H9 (cell line): ENCODE data around the gene SSX2IP. TPM values are rescaled to one million over a fixed set of nuclear protein-coding genes. Genes with fewer than 3 reads are reported as not detected.

Experiments
- DNase-seq: peaks from one replicate; pipeline ENCODE4 v3.0.0-alpha.2; 2017
- H2AFZ ChIP-seq: one replicate; pipeline ENCODE4 v1.6.1; 2013; ENCODE audit warnings: mild to moderate bottlenecking, low read length, control low read depth, moderate library complexity
- H2AK5ac ChIP-seq: 2 replicates; pipeline ENCODE4 v1.6.1; 2013; ENCODE audit warnings: low read length, control low read depth, mixed read lengths; ENCODE audit not compliant: insufficient read length
- H2BK120ac ChIP-seq: one replicate; pipeline ENCODE4 v1.6.1; 2013; ENCODE audit warnings: low read depth, mild to moderate bottlenecking, low read length, control low read depth, inconsistent platforms; ENCODE audit not compliant: poor library complexity, severe bottlenecking
- H2BK12ac ChIP-seq: 2 replicates; pipeline ENCODE4 v1.6.1; 2013; ENCODE audit warnings: low read length, control low read depth, mixed read lengths, low read depth; ENCODE audit not compliant: insufficient read length
- H2BK15ac ChIP-seq: 2 replicates; pipeline ENCODE4 v1.6.1; 2013; ENCODE audit warnings: low read depth, low read length, control low read depth
- H2BK20ac ChIP-seq: one replicate; pipeline ENCODE4 v1.6.1; 2013; ENCODE audit warnings: low read depth, mild to moderate bottlenecking, low read length, control low read depth, inconsistent platforms; ENCODE audit not compliant: poor library complexity, severe bottlenecking
- H2BK5ac ChIP-seq: 2 replicates; pipeline ENCODE4 v1.6.1; 2013; ENCODE audit warnings: low read length, control low read depth, mixed read lengths; ENCODE audit not compliant: insufficient read length
- H3K14ac ChIP-seq: 2 replicates; pipeline ENCODE4 v1.6.1; 2013; ENCODE audit warnings: low read length, control low read depth; ENCODE audit not compliant: insufficient read depth
- H3K18ac ChIP-seq: 2 replicates; pipeline ENCODE4 v1.6.1; 2013; ENCODE audit warnings: low read depth, mild to moderate bottlenecking, mixed read lengths, low read length, control low read depth; ENCODE audit not compliant: insufficient read length
- H3K23ac ChIP-seq: 2 replicates; pipeline ENCODE4 v1.6.1; 2013; ENCODE audit warnings: low read length, control low read depth, mixed read lengths, low read depth; ENCODE audit not compliant: insufficient read length
- H3K23me2 ChIP-seq: 2 replicates; pipeline ENCODE4 v1.6.1; 2013; ENCODE audit warnings: low read depth, mild to moderate bottlenecking, mixed read lengths, low read length, control low read depth; ENCODE audit not compliant: insufficient read length, poor library complexity, severe bottlenecking
- H3K27ac ChIP-seq: 2 replicates; pipeline ENCODE4 v1.5.1; 2013; ENCODE audit warnings: low read length, control low read depth, mixed read lengths, low read depth; ENCODE audit not compliant: insufficient read length
- H3K27me3 ChIP-seq: 2 replicates; pipeline ENCODE4 v1.6.1; 2013; ENCODE audit warnings: low read length, control low read depth, inconsistent platforms; ENCODE audit not compliant: insufficient read depth
- H3K4ac ChIP-seq: 2 replicates; pipeline ENCODE4 v1.6.1; 2013; ENCODE audit warnings: low read depth, mild to moderate bottlenecking, control low read depth, inconsistent platforms, low read length, moderate library complexity
- H3K4me1 ChIP-seq: 2 replicates; pipeline ENCODE4 v1.6.1; 2013; ENCODE audit warnings: low read length, control low read depth, inconsistent platforms; ENCODE audit not compliant: insufficient read depth
- H3K4me2 ChIP-seq: 2 replicates; pipeline ENCODE4 v1.6.1; 2013; ENCODE audit warnings: low read length, control low read depth, mixed read lengths; ENCODE audit not compliant: insufficient read length, insufficient read depth
- H3K56ac ChIP-seq: 2 replicates; pipeline ENCODE4 v1.6.1; 2013; ENCODE audit warnings: low read depth, mild to moderate bottlenecking, mixed read lengths, low read length, control low read depth; ENCODE audit not compliant: insufficient read length
- H3K79me1 ChIP-seq: 2 replicates; pipeline ENCODE4 v1.6.1; 2013; ENCODE audit warnings: low read depth, mild to moderate bottlenecking, moderate library complexity, low read length, control low read depth, inconsistent platforms; ENCODE audit not compliant: insufficient read depth, poor library complexity, severe bottlenecking
- H3K79me2 ChIP-seq: 2 replicates; pipeline ENCODE4 v1.6.1; 2013; ENCODE audit warnings: low read length, control low read depth, inconsistent platforms; ENCODE audit not compliant: insufficient read depth
- H3K9ac ChIP-seq: 2 replicates; pipeline ENCODE4 v1.6.1; 2013; ENCODE audit warnings: low read length, control low read depth, mixed read lengths; ENCODE audit not compliant: insufficient read length; ENCODE audit errors: extremely low read depth
- H3K9me3 ChIP-seq: one replicate; pipeline ENCODE4 v1.6.1; 2013; ENCODE audit warnings: low read depth, low read length, inconsistent platforms; ENCODE audit not compliant: control insufficient read depth
- H3T11ph ChIP-seq: one replicate; pipeline ENCODE4 v1.6.1; 2013; ENCODE audit warnings: mild to moderate bottlenecking, low read length, control low read depth, inconsistent platforms
- H4K20me1 ChIP-seq: one replicate; pipeline ENCODE4 v1.6.1; 2013; ENCODE audit not compliant: control insufficient read depth, insufficient read length, insufficient read depth
- H4K5ac ChIP-seq: 2 replicates; pipeline ENCODE4 v1.6.1; 2013; ENCODE audit warnings: low read depth, mild to moderate bottlenecking, mixed read lengths, low read length, control low read depth; ENCODE audit not compliant: insufficient read length
- H4K8ac ChIP-seq: replicated peaks from 2 replicates; pipeline ENCODE4 v1.6.1; 2013; ENCODE audit warnings: low read length, control low read depth, mixed read lengths, low read depth; ENCODE audit not compliant: insufficient read length
- H4K91ac ChIP-seq: 2 replicates; pipeline ENCODE4 v1.6.1; 2013; ENCODE audit warnings: low read depth, mild to moderate bottlenecking, moderate library complexity, mixed read lengths, low read length, control low read depth; ENCODE audit not compliant: insufficient read length
- H3K27ac Mint-ChIP-seq, 3 experiments: 2 replicates in 2 of 3; 3 replicates in 1 of 3; pipeline ENCODE4 v1.8.0; 2020 to 2021; ENCODE audit warnings: mixed read lengths in 3 of 3, mild to moderate bottlenecking in 1 of 3, moderate library complexity in 1 of 3
- H3K27me3 Mint-ChIP-seq: 2 replicates; pipeline ENCODE4 v1.8.0; 2021; ENCODE audit warnings: low read depth, mild to moderate bottlenecking, moderate library complexity, mixed read lengths
- H3K36me3 Mint-ChIP-seq, 3 experiments: 2 replicates in 2 of 3; 3 replicates in 1 of 3; pipeline ENCODE4 v1.8.0; 2020 to 2021; ENCODE audit warnings: low read depth in 3 of 3, mixed read lengths in 3 of 3; ENCODE audit not compliant: insufficient read depth in 1 of 3
- H3K4me1 Mint-ChIP-seq, 2 experiments: 2 replicates each; pipeline ENCODE4 v1.8.0; 2020; ENCODE audit warnings: mixed read lengths in 2 of 2
- H3K4me3 Mint-ChIP-seq, 2 experiments: 2 replicates in 1 of 2; 3 replicates in 1 of 2; pipeline ENCODE4 v1.8.0; 2020 to 2021; ENCODE audit warnings: mild to moderate bottlenecking in 2 of 2, mixed read lengths in 2 of 2, moderate library complexity in 1 of 2
- H3K9me3 Mint-ChIP-seq, 2 experiments: 2 replicates in 1 of 2; 3 replicates in 1 of 2; pipeline ENCODE4 v1.8.0; 2020; ENCODE audit warnings: mild to moderate bottlenecking in 2 of 2, mixed read lengths in 2 of 2, moderate library complexity in 1 of 2
- CTCF ChIP-seq: fragments of 200-600 bp; sonication (generic); conservative IDR thresholded peaks from 3 replicates; pipeline ENCODE4 v1.8.0; 2021; ENCODE audit warnings: antibody characterized with exemption, mild to moderate bottlenecking
- WGBS: extraction: QIAGEN DNeasy Blood & Tissue Kit; methylation state at CpG from one replicate; pipeline ENCODE4 v1.1.7; 2013; ENCODE audit warnings: missing lambda C conversion rate, low lambda C conversion rate, mixed read lengths; ENCODE audit not compliant: insufficient read length; ENCODE audit errors: extremely low coverage; 5-methylcytosine and 5-hydroxymethylcytosine counted together
- total RNA-seq: library from RNA; stranded (reverse); gene quantifications from 2 replicates; pipeline ENCODE4 v1.2.1, GENCODE V29; 2021

The SSX2IP gene
- total RNA-seq, 1 experiment from 2014 or later, result 19.6 TPM

GRCh38 chr1:84611091-84611490, 79.2 kb downstream of the SSX2IP start:
- peaks cover 17% of the 10 kb centered on the region for H3K9me3 ChIP-seq

More at GRCh38 chr1:84611091-84611490, 79.2 kb downstream of the SSX2IP start:
- H3K9me3 Mint-ChIP-seq, result peaks cover 41 to 49% of the 10 kb centered on the region in 2 experiments
- peaks cover 8% of the 10 kb centered on the region in 2 experiments for H3K4me1 Mint-ChIP-seq
- Histone ChIP-seq H3K4me2 (no peak overlapping the region), H3K79me2 (no peaks in the 10 kb centered on the region), H2AK5ac (no peak overlapping the region), H3K27me3 (no peaks in the 10 kb centered on the region), H4K8ac (no peak overlapping the region), H2BK5ac (no peak overlapping the region), H3K14ac (no peak overlapping the region), H4K91ac (no peak overlapping the region), H3K27ac (no peak overlapping the region), H3K56ac (no peak overlapping the region), H3K9ac (no peak overlapping the region), H2AFZ (no peak overlapping the region), H2BK15ac (no peak overlapping the region), H2BK12ac (no peak overlapping the region), H3K23me2 (no peaks in the 10 kb centered on the region), H2BK120ac (no peak overlapping the region), H2BK20ac (no peak overlapping the region), H3K4me1 (no peaks in the 10 kb centered on the region), H4K20me1 (no peaks in the 10 kb centered on the region), H3T11ph (no peak overlapping the region), H3K4ac (no peak overlapping the region), H3K18ac (no peak overlapping the region), H3K79me1 (no peaks in the 10 kb centered on the region), H4K5ac (no peak overlapping the region), H3K23ac (no peak overlapping the region)
- peaks cover 23 to 38% (median 28%) of the 10 kb centered on the region in 3 experiments for H3K36me3 Mint-ChIP-seq
- TF ChIP-seq CTCF, result no peak
- H3K27ac Mint-ChIP-seq, result peak overlapping the region in 1 of 3 experiments; percentile 88; a peak in 2 of 7 replicates
- H3K27me3 Mint-ChIP-seq, result peaks cover 2% of the 10 kb centered on the region
- no peak overlapping the region for H3K4me3 Mint-ChIP-seq
- no CpG with 5 or more reads among the region's 1 CpG for WGBS
- DNase-seq, result no peak
